ENCODE results near the gene TMEM184B.

TMEM184B gene

DNA sequence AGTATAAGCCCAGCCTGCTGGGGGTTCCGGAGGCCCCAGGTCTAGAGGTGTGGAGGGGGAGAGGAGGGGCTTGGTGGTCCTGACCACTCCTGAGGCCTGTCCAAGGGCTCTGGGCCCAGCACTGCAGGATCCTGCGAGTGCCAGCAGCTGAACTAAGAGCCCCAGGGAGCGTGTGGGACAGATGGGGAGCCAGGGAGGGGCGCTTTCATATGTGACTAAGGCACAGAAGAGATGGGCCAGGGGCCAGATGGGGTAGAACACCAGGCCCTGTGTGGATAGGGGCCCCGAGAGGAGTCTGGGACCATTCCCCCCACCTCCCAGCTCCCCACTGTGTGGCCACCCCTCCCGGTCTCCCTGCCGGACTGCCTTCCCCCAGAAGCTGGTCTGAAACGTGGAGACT lies 52.6 kb downstream of the TMEM184B start:
- Histone ChIP-seq H3K4me3 (ENCODE audit: severe bottlenecking) (no peak overlapping the region), H3K36me3 (ENCODE audit: low read depth) (peaks cover 27% of the 10 kb centered on the region), H3K27ac (ENCODE audit: poor library complexity, severe bottlenecking) (peak overlapping the region; percentile 91), H3K27me3 (ENCODE audit: insufficient read depth, poor library complexity, severe bottlenecking) (no peaks in the 10 kb centered on the region), H3K9me3 (ENCODE audit: severe bottlenecking) (no peaks in the 10 kb centered on the region), H3K4me1 (ENCODE audit: insufficient read depth, poor library complexity, severe bottlenecking) (peaks cover 33% of the 10 kb centered on the region)
- TF ChIP-seq, protein P1, sequence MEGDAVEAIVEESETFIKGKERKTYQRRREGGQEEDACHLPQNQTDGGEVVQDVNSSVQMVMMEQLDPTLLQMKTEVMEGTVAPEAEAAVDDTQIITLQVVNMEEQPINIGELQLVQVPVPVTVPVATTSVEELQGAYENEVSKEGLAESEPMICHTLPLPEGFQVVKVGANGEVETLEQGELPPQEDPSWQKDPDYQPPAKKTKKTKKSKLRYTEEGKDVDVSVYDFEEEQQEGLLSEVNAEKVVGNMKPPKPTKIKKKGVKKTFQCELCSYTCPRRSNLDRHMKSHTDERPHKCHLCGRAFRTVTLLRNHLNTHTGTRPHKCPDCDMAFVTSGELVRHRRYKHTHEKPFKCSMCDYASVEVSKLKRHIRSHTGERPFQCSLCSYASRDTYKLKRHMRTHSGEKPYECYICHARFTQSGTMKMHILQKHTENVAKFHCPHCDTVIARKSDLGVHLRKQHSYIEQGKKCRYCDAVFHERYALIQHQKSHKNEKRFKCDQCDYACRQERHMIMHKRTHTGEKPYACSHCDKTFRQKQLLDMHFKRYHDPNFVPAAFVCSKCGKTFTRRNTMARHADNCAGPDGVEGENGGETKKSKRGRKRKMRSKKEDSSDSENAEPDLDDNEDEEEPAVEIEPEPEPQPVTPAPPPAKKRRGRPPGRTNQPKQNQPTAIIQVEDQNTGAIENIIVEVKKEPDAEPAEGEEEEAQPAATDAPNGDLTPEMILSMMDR (IDR thresholded peaks at IDR 0.05; ENCODE audit: poor library complexity, severe bottlenecking) = no peak
- ATAC-seq (ENCODE audit: low read depth) = no peak
- DNase-seq (ENCODE audit: low spot score) = no peak

DNA sequence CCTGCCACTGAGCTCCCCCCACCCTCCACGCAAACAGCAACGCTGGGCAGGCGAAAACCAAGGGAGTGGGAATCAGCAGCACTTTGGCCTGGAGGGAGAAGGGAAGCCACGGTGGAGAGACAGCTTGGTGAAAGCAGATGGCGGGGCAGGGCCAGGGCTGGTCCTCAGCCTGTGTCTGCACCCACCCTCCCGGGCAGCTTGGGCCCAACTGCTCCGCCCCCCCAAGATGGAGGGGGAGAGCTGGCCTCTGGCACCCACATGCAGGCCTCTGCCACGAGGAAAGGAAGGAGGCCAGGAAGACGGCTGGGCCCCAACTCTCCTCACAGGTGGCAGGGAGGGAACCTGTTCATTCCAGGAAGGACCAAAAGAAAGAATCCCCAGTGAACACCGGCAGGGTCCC lies 53.2 kb downstream of the TMEM184B start:
- Histone ChIP-seq H3K27ac (ENCODE audit: poor library complexity, severe bottlenecking) (peak overlapping the region; percentile 91), H3K27me3 (ENCODE audit: insufficient read depth, poor library complexity, severe bottlenecking) (no peaks in the 10 kb centered on the region), H3K36me3 (ENCODE audit: low read depth) (peaks cover 28% of the 10 kb centered on the region), H3K4me1 (ENCODE audit: insufficient read depth, poor library complexity, severe bottlenecking) (peaks cover 33% of the 10 kb centered on the region), H3K9me3 (ENCODE audit: severe bottlenecking) (no peaks in the 10 kb centered on the region), H3K4me3 (ENCODE audit: severe bottlenecking) (no peak overlapping the region)
- DNase-seq (ENCODE audit: low spot score) (no peak), ATAC-seq (ENCODE audit: low read depth) (no peak)
- TF ChIP-seq, protein P1 (IDR thresholded peaks at IDR 0.05; ENCODE audit: poor library complexity, severe bottlenecking) = no peak

DNA sequence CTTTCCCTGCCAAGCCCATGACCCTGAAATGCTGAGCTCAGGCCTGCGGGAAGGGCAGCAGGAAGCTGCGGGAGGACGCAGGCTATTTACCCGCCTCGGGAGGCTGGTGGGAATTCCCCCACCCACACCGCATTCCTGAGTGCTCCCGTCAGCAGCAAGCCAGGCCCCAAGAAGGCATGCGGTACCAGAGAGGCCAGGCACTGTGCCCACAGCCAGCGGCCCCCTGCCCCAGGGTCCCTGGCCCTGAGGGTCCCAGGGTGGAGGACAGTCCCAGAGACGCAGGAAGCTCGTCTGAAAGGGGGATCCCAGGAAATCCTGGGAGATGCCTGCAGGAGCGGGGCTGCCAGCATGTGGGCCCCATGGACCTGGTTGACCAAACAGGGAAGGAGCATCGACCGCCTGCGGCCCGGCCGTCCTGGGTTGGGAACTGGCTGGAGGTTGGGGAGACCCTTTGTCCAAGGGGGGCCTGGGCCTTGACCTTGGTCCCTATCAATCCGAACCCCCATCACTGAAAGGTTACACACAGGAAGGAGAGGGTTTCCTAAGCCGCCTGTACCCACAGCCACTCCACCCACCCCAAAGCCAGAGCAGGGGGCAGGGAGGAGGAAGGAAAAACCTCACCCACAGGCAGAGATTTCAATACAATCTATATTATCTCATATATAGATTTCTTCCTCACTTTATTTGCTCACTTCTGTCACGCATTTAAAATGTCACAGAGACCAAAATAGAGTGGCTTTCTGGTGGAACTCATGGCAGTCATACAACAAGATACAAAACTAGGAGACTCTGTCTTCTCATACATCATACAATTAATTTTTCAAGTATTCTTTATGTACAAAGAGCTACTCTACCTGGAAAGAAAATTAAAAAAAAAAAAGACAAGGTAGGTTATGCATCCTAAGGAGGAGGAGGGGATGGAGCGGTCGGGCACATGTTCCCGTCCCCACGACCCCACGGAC lies 53.9 kb downstream of the TMEM184B start:
- no peaks in the 10 kb centered on the region for H3K9me3 ChIP-seq (ENCODE audit: severe bottlenecking)
- DNase-seq (ENCODE audit: low spot score) = peak; percentile 92
- H3K27me3 ChIP-seq (ENCODE audit: insufficient read depth, poor library complexity, severe bottlenecking) = no peaks in the 10 kb centered on the region
- peak overlapping the region; percentile 91 for H3K27ac ChIP-seq (ENCODE audit: poor library complexity, severe bottlenecking)
- H3K36me3 ChIP-seq (ENCODE audit: low read depth) = peaks cover 26% of the 10 kb centered on the region
- peaks cover 33% of the 10 kb centered on the region for H3K4me1 ChIP-seq (ENCODE audit: insufficient read depth, poor library complexity, severe bottlenecking)
- no peak overlapping the region for H3K4me3 ChIP-seq (ENCODE audit: severe bottlenecking)
- TF ChIP-seq, protein P1 (IDR thresholded peaks at IDR 0.05; ENCODE audit: poor library complexity, severe bottlenecking) = no peak
- ATAC-seq (ENCODE audit: low read depth) = peak; percentile 77

DNA sequence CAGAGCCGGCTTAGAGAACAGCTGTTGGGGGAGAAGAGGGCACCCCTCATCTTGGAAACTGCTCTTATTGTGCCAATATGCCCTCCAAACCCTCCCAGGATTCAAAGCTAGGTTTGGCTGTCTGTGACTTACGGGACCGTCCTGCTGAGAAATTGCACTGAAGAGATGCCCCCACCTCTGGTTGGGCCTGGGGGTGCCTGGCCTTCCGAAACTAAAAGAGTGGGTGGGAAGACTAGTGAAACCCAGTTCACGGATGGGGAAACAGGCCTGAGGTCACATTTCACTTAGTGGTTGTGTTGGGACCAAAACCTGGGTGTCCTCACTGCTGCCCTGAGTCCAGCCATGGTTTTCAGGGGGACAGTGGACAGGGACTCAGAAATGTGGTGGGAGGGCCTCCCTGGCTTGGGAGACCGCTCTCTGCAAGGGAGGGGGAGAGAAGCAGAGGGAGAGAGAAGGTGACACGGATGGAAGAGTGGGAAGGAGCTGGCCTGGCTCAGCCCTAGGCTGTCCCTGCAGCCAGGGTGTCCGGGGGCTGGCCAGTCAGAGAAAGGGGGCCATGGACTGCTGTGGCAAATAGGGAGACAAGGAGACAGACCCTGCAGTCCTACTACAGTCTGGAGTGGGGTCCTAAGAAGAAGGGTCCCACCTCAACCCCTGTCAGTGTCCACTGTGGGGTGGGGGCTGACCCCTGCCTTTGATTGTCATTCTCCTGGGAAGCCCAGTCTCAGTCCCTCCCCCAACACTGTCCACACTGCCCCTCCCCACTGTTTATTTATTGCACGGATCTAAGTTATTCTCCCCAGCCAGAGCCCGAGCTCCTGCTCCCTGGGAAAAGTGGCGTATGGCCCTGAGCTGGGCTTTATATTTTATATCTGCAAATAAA lies 57.4 kb downstream of the TMEM184B start:
- H3K27ac ChIP-seq (ENCODE audit: poor library complexity, severe bottlenecking) = no peak overlapping the region
- peaks cover 22% of the 10 kb centered on the region for H3K4me1 ChIP-seq (ENCODE audit: insufficient read depth, poor library complexity, severe bottlenecking)
- ATAC-seq (ENCODE audit: low read depth) = no peak
- no peak overlapping the region for H3K4me3 ChIP-seq (ENCODE audit: severe bottlenecking)
- no peaks in the 10 kb centered on the region for H3K27me3 ChIP-seq (ENCODE audit: insufficient read depth, poor library complexity, severe bottlenecking)
- no peak for DNase-seq (ENCODE audit: low spot score)
- H3K36me3 ChIP-seq (ENCODE audit: low read depth) = peaks cover 32% of the 10 kb centered on the region
- no peaks in the 10 kb centered on the region for H3K9me3 ChIP-seq (ENCODE audit: severe bottlenecking)
- TF ChIP-seq, protein P1 (IDR thresholded peaks at IDR 0.05; ENCODE audit: poor library complexity, severe bottlenecking) = no peak
